NT2/D1 (cell line): Measurements from ENCODE around the gene KRT31.
"Not testable (repeated sequence)": the region's sequence is repeated elsewhere in the genome, so short reads cannot be mapped to it uniquely, and the experiment has no call there.

Source experiments
- DNase-seq: peaks from one replicate; pipeline ENCODE4 v3.0.0-alpha.2; 2011; ENCODE audit warnings: low read depth, low spot score
- H3K27me3 ChIP-seq: 2 replicates; pipeline ENCODE4 v1.6.0; 2011; ENCODE audit warnings: mild to moderate bottlenecking; ENCODE audit not compliant: insufficient read length, insufficient read depth
- H3K36me3 ChIP-seq: 2 replicates; pipeline ENCODE4 v1.6.1; 2011; ENCODE audit warnings: mild to moderate bottlenecking, low read length, mixed read lengths; ENCODE audit not compliant: insufficient read depth, insufficient read length
- H3K4me1 ChIP-seq: 2 replicates; pipeline ENCODE4 v1.5.1; 2011; ENCODE audit not compliant: insufficient read depth, insufficient read length
- H3K4me3 ChIP-seq: 2 replicates; pipeline ENCODE4 v1.5.1; 2011; ENCODE audit warnings: low read depth; ENCODE audit not compliant: insufficient read length
- H3K9ac ChIP-seq: 2 replicates; pipeline ENCODE4 v1.6.0; 2011; ENCODE audit warnings: low read depth; ENCODE audit not compliant: insufficient read length
- H3K9me3 ChIP-seq: 2 replicates; pipeline ENCODE4 v1.5.1; 2011; ENCODE audit warnings: mild to moderate bottlenecking, low read length; ENCODE audit not compliant: insufficient read depth
- SUZ12 ChIP-seq: IDR thresholded peaks from 2 replicates; pipeline ENCODE4 v1.6.1; 2011; ENCODE audit not compliant: insufficient read length, insufficient read depth; ENCODE audit errors: extremely low read depth
- YY1 ChIP-seq: IDR thresholded peaks from 2 replicates; pipeline ENCODE4 v1.6.1; 2011; ENCODE audit not compliant: insufficient read length, insufficient read depth
- ZNF274 ChIP-seq: IDR thresholded peaks from 2 replicates; pipeline ENCODE4 v1.6.1; 2011; ENCODE audit warnings: mild to moderate bottlenecking, low read depth, low read length

The KRT31 gene

DNA sequence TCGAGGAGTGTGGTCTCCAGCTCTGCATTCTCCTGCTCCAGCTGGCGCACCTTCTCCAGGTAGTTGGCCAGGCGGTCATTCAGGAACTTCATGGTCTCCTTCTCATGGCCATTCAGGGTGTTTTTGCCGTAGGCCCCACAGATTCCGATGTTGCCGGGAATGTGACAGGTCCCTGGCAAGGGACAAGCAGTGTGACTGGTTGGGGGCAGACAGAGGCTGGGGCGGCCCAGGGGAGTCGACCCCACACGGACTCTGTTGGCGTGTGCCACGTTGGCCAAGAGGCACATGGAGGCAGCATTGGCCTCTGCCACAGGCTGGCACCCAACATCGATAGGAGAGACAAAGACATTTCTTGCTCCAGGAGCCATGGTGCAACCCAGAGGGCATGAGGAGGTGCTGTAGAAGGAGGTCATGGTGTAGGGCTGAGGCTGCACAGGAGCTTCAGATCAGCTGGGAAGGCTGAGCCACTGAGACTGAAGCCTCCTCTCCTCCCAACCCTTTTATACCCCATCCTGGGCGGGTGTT is 26.8 kb upstream of the KRT31 start, which contains the start of gene KRT37:
Gene KRT37, minus strand, starts transcription at position 475 of the 525 bp plus-strand sequence. Its CDS starts 62 bp downstream, at position 413.
- H3K36me3 ChIP-seq = no peaks in the 10 kb centered on the region
- DNase-seq = no peak
- peaks cover 3% of the 10 kb centered on the region for H3K4me1 ChIP-seq
- TF ChIP-seq ZNF274 (no peak), SUZ12 (no peak), YY1 (no peak)
- H3K4me3 ChIP-seq = no peak within 1 kb of the TSS
- H3K9me3 ChIP-seq = no peaks in the 10 kb centered on the region
- no peaks in the 10 kb centered on the region for H3K27me3 ChIP-seq
- H3K9ac ChIP-seq = no peak within 1 kb of the TSS

DNA sequence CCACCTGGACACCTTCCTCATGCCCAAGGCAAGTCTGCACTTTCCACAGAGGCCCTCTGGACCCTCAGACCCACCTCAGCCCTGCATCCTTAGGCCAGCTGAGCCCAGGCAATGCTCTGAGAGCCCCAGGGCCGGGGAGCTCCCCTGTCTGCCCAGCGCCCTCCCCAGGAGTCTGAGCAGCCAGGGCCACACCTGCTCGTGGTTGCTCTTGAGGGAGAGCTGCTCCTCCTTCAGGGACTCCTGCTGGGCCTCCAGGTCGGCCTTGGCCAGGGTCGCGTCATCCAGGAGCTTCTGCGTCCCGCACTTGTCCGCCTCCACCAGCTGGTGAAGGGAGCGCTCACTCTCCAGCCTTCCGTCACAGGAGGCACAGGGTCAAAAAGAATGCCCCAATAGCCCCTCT is 25.2 kb upstream of the KRT31 start:
- not testable (repeated sequence) for DNase-seq, H3K36me3 ChIP-seq, H3K9me3 ChIP-seq, H3K4me1 ChIP-seq, H3K27me3 ChIP-seq, H3K4me3 ChIP-seq, H3K9ac ChIP-seq

DNA sequence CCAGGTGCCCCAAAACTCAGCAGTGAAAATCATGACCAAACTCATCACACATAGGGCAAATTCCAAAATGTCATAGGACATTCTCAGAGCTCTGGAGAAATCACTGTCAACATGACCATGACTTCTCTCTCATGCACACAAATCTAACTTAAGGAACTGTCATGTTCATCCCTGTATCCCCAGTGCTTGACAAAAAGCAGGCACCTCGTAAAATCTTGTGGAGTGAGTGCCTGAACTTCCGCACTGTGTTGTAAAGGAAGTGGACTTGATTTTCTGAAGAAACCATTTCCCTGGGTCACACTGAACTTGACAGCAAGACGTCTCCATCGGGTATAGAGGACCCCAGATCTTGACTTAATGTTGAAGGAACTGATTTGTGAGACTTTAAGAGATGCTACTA is 24.2 kb upstream of the KRT31 start:
- no peak for TF ChIP-seq ZNF274
- no peak for TF ChIP-seq SUZ12
- TF ChIP-seq YY1 = no peak
- H3K9me3 ChIP-seq = no peaks in the 10 kb centered on the region
- H3K4me1 ChIP-seq = no peaks in the 10 kb centered on the region
- no peak for DNase-seq
- no peaks in the 10 kb centered on the region for H3K27me3 ChIP-seq
- H3K4me3 ChIP-seq = no peak overlapping the region
- no peaks in the 10 kb centered on the region for H3K36me3 ChIP-seq
- H3K9ac ChIP-seq = no peak overlapping the region

DNA sequence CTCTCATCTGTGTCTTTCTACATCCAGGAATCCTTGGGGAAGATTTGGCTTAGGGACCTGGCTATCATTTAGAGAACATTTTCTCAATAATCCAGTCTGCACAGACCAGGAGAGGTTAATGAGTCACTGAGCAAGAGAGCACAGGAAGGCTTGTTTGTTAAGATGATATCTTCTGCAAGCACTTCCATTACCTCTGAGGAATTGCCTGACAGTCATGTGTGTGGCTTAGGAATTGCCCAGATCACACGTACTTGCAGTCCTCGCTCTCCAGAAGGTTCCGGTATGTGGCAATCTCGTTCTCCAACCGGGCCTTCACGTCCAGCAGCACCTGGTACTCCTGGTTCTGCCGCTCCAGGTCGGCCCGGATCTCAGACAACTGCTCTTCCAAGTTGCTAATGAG is 23.7 kb upstream of the KRT31 start:
- no peak for DNase-seq
- Histone ChIP-seq H3K9me3 (no peaks in the 10 kb centered on the region), H3K36me3 (no peaks in the 10 kb centered on the region), H3K27me3 (no peaks in the 10 kb centered on the region), H3K4me1 (no peaks in the 10 kb centered on the region), H3K4me3 (no peak overlapping the region), H3K9ac (no peak overlapping the region)
- TF ChIP-seq YY1 (no peak), ZNF274 (no peak), SUZ12 (no peak)

DNA sequence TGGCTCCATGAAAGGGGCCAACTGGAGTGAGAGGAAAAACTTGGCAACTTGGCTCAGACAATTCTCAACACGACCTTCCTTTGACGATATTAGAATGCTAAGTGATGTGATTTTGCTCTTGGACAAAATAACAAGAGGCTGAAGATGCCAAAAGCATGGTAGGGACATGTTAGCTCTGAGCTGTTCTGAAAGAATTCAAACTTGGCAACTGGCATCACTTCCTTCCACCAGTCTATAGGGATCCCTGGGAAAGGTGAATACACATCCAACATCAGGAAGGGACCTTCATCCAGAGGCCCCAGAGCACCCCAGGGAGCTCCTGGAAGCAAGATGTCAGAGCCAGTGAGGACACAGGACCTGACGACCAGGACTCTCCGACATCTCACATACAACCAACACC is 22.7 kb upstream of the KRT31 start:
- no peaks in the 10 kb centered on the region for H3K9me3 ChIP-seq
- DNase-seq = no peak
- H3K4me3 ChIP-seq = no peak overlapping the region
- TF ChIP-seq YY1 (no peak), ZNF274 (no peak), SUZ12 (no peak)
- H3K27me3 ChIP-seq = no peaks in the 10 kb centered on the region
- H3K9ac ChIP-seq = no peak overlapping the region
- no peaks in the 10 kb centered on the region for H3K36me3 ChIP-seq
- peaks cover 2% of the 10 kb centered on the region for H3K4me1 ChIP-seq

DNA sequence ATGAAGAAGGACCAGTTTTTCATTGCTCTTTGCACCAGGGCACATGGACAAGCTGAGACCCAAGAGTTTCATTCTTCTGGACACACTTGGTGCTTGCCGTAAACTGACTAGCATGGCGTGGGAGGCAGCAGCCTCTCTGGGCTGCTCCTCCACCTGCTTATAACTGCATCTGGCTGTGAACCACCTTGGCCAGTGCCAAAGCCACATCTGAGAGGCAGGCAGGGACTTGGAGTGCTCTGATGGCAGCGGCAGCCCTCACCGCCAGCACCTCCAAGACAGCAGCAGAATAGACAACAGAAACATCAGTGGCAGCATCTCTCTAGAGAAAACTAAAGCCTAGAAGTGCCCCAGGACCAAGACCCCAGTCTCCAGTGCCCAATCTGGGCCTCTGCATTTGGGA is 22.3 kb upstream of the KRT31 start:
- no peak overlapping the region for H3K9ac ChIP-seq

DNA sequence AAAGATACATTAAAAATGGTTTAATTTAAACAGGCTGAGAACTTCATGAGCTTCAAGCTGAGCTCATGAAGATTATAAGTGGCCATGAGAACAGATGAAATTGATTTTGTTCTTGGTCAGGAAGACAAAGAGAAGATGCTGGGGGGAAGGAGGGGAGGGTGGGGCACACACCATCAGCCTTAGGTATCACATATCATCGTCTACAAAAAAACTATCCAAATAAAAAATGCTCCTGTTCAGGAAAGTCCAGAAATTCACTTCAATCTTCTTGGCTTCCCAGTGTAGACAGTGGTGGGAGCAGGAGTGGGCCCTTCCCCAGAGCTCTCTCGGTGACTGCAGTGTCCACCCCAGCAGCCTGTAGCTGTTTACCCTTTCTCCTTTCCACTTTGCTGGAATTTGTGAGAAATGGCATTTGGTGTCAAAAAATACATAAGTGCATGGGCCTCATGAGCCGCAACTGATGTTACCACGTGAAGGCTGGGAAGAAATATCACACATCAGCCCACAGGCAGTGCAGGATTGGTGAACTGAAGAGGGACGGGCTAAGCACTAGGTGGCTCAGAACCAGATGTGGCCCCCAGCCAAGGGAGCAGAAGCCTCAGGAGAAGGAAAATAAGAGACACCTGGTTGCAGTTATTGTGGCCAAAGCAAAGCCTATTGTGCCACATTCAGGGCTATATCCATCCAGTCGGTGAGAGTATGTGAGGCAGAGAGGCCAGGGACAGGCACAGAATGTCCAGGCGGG is 20.9 kb upstream of the KRT31 start:
- TF ChIP-seq ZNF274 (no peak), SUZ12 (no peak), YY1 (no peak)
- no peak for DNase-seq
- Histone ChIP-seq H3K36me3 (no peaks in the 10 kb centered on the region), H3K4me1 (peaks cover 8% of the 10 kb centered on the region), H3K27me3 (no peaks in the 10 kb centered on the region), H3K9ac (no peak overlapping the region), H3K9me3 (no peaks in the 10 kb centered on the region), H3K4me3 (no peak overlapping the region)

More for the DNA sequence above, 22.3 kb upstream of the KRT31 start:
- H3K27me3 ChIP-seq = no peaks in the 10 kb centered on the region
- H3K4me1 ChIP-seq = peaks cover 2% of the 10 kb centered on the region
- no peaks in the 10 kb centered on the region for H3K36me3 ChIP-seq
- DNase-seq = no peak
- no peaks in the 10 kb centered on the region for H3K9me3 ChIP-seq
- TF ChIP-seq ZNF274 (no peak), YY1 (no peak), SUZ12 (no peak)
- no peak overlapping the region for H3K4me3 ChIP-seq

DNA sequence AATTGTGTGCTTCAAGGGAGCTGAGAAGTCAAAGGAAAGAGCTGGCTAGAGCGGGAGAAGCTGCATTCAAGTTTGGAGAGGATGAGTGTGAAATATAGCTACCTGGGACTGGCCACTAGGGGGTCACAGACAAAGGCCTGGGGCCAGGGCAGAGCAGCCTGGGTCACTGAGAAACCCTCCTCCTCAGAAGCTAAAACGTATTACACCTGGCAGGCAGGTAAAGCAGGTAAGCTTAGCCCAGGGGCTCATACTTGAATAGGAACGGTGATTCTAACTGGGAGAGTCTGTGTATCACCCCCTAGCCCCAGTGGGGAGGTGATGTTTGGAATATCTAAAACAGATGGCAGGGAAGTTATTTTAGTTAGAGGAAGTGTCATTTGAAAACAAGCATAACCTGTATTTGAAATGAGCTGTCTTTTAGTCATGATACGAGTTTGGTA is 20.2 kb upstream of the KRT31 start:
- DNase-seq = no peak

More for the DNA sequence above, 20.2 kb upstream of the KRT31 start:
- TF ChIP-seq YY1 (no peak), SUZ12 (no peak), ZNF274 (no peak)
- Histone ChIP-seq H3K36me3 (no peaks in the 10 kb centered on the region), H3K27me3 (no peaks in the 10 kb centered on the region), H3K9me3 (no peaks in the 10 kb centered on the region), H3K9ac (no peak overlapping the region), H3K4me1 (peaks cover 8% of the 10 kb centered on the region), H3K4me3 (no peak overlapping the region)
